ENCODE results near the gene PPID. TPM values are rescaled to one million over a fixed set of nuclear protein-coding genes. Genes with fewer than 3 reads are reported as not detected.
"Not testable (repeated sequence)": the region's sequence is repeated elsewhere in the genome, so short reads cannot be mapped to it uniquely, and the experiment has no call there.

The PPID gene
- total RNA-seq, 1 donor from 2014 or later, result 42.0 TPM

DNA sequence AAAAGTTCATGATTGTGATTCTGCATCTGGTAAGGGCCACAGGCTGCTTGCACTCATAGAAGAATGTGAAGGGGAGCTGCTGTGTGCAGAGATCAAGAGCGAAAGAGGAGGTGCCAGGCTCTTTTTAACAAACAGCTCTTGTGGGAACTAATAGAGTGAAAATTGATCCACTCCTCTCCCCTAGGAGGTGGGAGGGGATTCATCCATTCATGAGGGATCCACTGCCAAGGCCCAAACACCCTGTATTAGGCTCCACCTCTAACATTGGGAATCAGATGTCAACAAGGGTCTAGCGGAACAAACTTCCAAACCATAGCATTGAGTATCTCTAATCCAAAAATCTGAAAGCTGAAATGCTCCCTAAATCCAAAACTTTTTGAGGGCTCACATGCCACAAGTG, 16.4 kb upstream of the PPID start:
- intact Hi-C loops (cut with micrococcal nuclease), result no loop called here

DNA sequence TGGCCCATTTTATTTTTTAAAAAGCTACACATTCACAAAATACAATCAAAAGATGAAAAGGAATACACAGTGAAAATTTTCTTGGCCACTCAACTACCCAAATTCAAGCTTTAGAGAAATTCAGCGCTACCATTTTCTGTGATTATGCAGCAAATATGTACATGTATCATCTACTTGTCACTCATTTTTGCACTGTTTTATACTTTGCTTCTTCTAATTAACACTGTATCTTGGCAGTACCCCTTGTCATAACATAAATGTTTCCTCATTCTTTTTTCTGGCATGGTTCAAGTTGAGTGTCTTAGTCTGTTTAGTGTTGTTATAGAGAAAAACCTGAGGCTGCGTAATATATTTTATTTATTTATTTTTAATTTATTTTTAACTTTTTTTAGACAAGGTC, 15.7 kb upstream of the PPID start:
- intact Hi-C loops (cut with micrococcal nuclease), result no loop called here

DNA sequence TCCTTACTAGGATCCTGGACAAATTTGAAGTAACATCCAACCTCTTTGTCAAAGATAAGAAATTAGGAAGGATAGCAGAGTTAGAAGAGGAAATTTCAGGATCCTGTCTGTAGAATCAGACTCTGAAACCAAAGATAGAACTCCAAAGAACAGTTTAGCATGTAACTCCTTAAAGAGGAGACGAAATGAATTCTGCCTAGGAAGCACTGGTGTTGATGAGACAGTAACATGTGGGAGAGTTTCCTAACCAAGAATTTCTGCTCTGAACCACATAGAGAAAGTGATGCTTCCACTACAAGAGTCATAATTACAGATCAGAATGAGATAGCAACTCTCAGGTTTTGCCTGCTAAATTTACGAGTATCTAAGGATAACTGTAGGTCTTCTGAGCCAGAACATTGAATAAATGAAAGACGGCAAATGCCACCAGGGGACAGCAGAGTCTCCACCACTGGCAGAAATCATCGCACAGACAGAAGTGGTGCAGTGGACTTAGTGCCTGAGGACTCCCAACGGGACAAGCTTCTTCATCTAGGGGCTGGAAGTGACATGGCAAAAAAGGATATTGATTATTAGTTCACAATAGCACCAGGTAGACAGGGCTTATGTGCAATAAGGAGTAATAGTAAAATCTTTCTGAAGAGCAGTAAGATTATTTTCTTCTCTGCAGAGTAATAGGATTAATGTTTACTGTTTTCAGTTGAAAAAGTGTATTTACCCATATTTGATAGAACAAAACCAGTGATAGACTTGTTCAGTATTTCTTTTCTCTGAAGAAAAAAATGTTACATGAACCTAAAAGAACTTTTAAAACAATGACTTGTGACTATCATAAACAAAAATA, 6.7 kb upstream of the PPID start:
- intact Hi-C loops (cut with micrococcal nuclease), result loop anchor here (1.0 to 10.0 kb wide), 5 partner anchors 41 to 715 kb away; no protein-coding TSS in a partner anchor

DNA sequence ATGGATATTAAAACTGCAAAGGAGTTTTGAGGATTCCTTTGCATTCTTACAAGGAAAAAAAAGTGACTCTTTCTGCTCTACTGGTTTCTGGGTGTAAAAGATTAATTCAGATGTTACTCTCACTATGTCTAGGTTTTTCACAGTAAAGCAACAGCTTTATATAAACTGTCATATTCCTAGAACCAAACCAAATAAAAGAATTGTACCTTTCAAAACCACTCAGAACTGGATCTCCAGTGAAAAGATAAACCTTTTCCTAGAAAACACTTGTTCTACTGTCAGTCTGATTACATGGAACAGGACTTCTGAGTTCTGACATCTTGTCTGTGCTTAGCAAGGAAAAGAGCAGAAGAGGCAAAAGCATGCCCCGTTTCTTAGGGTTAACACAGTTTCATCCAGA, 5.0 kb upstream of the PPID start:
- intact Hi-C loops (cut with micrococcal nuclease), result loop anchor here (10.0 kb wide), 1 partner anchor 717 kb away; no protein-coding TSS in a partner anchor

DNA sequence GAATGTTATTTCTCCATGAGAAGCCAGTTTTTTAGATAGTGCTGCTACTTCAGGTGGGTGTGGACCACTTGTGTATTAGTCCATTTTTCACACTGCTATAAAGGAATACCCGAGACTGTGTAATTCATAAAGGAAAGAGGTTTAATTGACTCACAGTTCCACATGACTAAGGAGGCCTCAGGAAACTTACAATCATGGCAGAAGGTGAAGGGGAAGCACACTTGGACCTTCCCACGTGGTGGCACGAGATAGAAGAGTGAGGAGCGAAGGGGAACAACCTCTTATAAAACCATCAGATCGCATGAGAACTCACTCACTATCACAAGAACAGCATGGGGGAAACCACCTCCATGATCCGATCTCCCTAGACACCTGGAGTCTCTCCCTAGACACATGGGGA, 3.4 kb upstream of the PPID start:
- intact Hi-C loops (cut with micrococcal nuclease), result loop anchor here (10.0 kb wide), 1 partner anchor 718 kb away; no protein-coding TSS in a partner anchor

DNA sequence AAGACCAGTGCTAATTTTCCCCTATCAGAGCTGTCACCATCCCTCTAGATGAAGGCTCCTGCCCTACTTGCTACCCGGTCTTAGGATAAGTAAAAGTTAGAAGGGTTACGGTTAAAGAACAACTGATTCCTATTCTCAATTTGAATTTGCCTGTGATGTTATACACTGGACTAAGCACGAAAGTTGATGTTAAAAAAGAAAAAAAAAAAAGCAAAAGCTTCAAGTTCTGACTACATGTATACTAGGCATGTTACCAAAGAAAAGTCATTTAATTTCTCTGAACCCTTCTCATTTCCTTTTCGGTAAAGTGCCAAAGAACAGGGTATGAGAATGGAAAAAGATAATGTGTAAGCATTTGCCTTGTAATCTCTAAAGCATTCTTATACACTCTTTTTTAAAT, 1.4 kb upstream of the PPID start:
- intact Hi-C loops (cut with micrococcal nuclease), result loop anchor here (10.0 kb wide), 1 partner anchor 720 kb away; no protein-coding TSS in a partner anchor

DNA sequence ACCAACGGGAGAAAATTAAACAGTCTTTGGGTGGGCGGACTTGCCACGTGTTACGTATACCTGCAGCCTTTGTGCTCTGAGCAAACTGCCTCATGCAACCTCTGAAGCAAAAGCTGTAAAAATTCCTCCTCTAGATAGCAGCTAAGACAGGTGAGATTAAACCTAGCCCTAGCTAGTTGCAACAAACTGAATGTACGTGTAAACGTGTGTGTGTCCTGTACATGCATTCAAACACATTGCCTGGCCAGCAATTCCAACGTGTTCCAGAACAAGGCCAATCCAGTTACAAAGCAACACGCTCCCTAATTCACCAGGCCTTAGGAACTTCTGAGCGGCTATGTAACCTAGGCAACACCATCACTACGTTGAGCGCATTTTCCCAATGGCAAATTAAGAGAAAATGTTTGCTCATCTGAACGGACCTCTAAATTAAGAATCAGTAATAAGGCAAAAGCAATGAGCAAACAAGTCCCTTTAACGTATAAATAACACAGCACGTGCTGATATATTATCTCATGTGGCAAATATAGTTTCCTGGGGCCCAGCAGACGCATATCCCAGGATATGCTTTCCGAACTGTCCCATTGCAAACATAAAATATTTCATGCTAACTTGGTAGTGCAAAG, 792 bp downstream of the PPID start:
- intact Hi-C loops (cut with micrococcal nuclease), result loop anchor here (2.0 to 10.0 kb wide), 2 partner anchors 380 to 722 kb away; partner anchors contain the start of gene RAPGEF2

DNA sequence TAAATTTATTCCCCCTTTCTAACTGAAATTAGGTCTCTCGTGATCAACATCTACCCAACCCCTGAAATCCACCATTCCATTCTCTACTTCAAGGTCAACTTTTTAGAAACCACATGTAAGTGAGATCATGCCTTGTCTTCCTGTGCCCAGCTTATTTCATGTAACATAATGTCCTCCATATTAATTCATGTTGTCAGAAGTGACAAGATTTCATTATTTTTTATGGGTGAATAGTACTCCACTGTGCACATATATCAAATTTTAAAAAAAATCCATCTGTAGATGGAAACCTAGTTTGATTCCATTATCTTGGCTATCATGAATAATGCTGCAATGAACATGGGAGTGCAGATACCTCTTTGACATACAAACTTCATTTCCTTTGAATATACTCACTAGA, 1.5 kb downstream of the PPID start:
- intact Hi-C loops (cut with micrococcal nuclease), result loop anchor here (2.0 to 10.0 kb wide), 2 partner anchors 381 to 723 kb away; partner anchors contain the start of gene RAPGEF2

DNA sequence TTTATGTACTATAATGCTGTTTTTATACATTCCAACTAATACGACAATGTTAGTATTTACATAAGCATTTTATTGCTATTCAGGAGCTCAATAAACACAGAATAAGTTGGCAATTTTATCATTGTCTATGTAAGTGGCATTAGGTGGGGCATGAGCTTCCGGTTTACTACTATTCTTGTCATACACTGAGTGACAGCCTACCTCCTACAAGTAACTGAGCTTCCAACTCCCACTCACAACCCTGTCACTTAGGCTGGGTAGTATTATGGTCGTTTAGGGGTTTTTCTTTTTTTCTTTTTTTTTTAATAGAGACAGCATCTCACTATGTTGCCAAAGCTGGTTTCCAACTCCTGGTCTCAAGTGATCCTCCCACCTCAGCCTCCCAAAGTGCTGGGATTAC, 7.4 kb downstream of the PPID start:
- intact Hi-C loops (cut with micrococcal nuclease), result no loop called here

DNA sequence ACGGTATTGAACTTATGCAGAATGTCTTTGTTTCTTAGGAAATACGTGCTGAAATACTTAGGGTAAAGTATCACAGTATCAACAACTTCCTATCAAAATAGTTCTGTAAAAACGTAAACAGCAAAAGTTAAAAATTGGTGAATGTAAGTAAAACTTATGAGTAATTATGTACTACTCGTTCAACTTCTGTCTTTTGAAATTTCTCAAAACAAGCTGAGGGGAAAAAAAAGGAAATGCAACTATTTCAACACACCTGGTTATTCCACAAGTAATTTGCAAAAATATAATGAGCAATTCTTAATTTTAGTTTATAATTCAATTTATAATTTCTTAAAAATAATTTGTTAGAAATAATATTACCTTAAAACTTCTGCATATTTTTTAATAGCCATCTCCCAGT, 8.3 kb downstream of the PPID start:
- intact Hi-C loops (cut with micrococcal nuclease), result no loop called here

DNA sequence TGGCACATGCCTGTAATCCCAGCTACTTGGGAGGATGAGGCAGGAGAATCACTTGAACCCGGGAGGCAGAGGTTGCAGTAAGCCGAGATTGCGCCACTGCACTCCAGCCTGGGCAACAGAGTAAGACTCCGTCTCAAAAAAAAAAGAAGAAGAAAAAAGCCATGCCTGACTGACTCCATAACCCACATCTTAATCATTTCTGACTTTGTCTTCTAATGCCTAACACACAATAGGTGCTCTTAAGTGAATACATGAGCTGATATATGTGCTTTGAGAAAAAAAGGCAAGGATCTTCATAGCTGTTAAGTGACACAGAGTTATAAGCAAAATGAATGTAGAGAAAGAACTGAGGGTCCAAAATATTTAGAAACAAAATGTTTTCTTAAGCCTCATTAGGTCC, 10.6 kb downstream of the PPID start:
- intact Hi-C loops (cut with micrococcal nuclease), result not testable (repeated sequence)

DNA sequence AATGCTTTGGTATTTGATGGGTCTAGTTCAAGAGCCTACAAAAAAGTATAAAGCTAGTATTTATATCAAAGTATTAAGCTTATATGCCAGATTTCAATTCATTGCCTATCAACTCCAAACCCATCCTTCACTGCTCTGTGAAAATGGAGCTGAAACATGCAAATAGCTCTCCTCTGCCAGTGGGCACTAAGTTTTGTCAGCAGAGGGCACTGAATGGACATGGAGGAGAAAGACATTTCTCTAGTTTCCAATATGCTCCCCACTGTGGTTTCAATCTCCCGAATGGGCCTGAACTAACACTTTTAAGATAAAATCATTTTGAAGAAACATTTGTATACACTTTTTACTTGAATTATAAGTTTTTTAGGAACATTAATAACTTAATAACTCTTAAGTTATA, 12.4 kb downstream of the PPID start:
- intact Hi-C loops (cut with micrococcal nuclease), result no loop called here

DNA sequence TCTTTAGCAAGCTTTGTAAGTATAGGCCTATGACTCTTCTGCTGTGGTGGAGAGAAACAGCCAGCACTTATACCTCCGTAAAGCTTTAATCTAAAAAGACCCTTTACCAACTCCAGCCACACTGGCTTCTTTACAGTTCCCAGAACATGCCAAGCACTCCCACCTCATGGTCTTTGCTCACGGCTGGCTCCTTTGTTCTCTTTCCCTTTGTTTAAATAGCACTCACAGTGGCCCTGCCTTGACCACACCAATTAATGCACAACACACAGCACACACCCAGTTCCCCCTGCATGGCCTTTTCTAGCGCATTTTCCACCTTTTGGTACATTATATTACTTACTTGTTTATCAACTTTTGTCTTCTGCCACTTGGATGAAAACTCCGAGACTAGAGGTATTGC, 18.9 kb downstream of the PPID start:
- intact Hi-C loops (cut with micrococcal nuclease), result no loop called here

DNA sequence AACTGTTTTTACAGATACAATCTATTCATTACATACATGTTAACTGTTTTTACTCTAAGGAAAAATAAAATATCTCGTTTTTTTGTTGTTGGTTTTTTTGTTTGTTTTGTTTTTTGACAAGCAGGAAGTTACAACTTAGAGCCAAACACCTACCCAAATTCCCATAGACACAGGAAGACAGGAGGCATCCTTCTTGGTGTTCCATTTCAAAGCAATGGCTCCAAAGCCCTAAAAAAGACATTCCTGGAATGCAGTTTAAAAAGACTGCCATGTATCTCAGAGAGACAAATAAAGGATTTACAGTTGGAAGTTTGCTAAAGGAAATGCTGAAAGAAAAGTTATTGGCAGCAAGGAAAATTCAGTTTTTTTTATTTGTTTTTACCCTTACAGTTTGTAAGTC, 34.4 kb downstream of the PPID start:
- intact Hi-C loops (cut with micrococcal nuclease), result no loop called here

DNA sequence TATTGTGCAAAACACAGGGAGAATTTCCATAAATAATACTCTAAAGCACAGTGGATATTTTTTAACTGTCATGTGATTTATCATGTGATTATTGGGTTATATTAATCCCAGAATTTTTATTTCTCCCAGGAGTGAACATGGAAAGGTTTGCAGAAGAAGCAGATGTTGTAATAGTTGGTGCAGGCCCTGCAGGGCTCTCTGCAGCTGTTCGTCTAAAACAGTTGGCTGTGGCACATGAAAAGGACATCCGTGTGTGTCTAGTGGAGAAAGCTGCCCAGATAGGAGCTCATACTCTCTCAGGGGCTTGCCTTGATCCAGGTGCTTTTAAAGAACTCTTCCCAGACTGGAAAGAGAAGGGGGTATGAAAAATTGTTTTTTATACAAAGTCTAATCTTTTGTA, 41.1 kb downstream of the PPID start:
- intact Hi-C loops (cut with micrococcal nuclease), result no loop called here

DNA sequence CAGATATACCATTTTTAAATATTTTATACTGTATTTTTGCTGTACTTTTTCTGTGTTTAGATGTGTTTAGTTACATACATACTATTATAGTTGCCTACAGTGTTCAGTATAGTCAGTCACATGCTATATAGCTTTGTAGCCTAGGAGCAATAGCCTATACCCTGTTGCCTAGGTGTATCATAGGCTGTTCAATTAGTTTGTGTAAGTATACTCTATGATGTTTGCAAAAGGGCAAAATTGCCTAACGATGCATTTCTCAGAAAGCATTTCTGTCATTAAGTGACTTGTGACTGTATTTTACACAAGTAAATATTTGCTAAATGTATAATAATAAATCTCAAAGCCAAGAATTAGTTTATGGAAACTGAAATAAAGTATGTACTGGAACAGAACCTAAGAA, 41.6 kb downstream of the PPID start:
- intact Hi-C loops (cut with micrococcal nuclease), result no loop called here

DNA sequence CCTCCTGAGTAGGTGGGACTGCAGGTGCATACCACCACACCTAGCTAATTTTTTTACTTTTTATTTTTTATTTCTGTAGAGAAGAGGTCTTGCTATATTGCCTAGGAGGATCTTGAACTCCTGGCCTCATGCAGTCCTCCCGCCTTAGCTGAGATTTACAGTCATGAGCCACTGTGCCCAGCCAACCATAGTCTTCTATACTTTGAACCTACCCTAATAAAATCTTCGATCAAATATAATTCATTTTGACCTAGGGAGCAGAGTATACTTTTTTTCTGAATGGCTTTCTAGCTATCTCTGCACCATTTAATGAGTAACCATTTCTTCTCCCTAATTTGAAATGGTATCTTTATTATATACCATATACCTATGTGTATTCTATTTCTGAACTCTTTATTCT, 44.4 kb downstream of the PPID start:
- intact Hi-C loops (cut with micrococcal nuclease), result no loop called here

DNA sequence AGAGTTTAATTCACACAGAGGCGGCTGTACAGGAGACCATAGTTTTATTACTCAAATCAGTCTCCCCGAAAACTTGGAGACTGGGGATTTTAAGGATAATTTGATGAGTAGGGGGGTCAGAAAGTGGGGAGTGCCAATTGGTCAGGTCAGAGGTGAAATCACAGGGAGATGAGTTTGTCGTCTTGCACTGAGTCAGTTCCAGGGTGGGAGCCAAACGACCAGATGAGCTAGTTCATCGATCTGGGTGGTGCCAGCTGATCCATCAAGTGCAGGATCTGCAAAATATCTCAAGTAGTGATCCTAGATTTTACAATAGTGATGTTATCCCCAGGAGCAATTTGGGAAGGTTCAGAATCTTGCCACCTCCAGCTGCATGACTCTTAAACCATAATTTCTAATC, 47.1 kb downstream of the PPID start:
- intact Hi-C loops (cut with micrococcal nuclease), result no loop called here

DNA sequence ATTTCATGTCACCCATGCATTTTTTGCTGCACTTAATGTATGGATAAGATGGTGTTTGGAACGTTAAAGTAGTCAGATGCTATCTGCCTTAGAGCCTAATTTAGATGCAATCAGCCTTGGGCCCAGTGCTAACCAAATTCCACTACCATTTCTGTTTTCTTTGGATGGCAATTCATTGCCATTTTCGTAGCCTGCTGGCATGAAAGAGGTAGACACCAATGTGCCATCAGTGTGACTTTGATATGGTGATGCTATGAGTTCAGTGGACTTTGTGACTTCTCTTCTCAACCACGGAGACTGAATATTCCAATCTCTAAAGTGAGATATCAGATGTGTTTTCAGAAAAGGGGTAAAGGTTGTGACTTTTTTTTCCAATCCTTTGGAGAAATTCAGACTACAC, 49.6 kb downstream of the PPID start:
- intact Hi-C loops (cut with micrococcal nuclease), result loop anchor here (2.0 to 5.0 kb wide), 4 partner anchors 136 to 501 kb away; no protein-coding TSS in a partner anchor

DNA sequence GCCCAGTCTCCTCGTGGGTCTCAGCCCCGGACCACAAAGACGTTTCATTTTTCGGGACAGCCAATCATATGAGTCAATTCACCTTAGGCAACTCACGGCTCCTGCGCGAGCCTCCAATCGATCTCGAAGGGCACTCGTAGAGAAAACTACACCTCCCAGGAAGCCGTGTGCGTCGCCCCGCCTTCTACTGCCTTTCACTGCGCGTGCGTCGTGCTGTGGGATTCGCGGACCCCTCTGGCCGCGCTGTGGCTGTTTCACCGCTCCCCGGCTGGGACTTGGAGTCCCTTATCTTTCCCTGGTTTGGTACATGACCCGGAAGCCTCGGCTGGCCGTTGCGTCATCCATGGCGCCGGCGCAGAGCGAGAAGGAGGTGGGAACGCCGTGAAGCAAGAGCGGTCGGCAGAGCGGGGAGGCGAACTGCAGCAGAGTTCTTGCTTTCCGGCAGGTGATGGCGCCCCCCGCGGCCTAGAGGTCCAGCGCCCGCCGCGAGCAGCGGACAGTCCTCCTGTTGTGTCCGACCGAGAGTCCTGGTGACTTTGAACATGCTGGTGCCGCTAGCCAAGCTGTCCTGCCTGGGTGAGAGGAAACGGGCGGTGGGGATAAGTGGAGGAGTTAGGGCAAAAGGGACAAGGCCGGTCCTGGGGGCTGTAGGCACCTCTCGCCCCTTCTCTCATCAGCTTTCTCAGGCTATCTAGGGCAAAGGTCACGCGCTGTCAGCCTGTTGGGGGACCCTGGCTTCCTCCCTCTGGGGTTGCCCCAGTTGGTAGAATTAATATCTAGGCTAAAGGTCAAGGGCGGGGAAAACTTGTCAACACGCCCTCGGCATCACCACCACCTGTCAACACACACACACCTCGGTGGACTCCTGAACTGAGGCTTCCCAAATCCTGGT, 51.0 kb downstream of the PPID start, which contains the start of gene ETFDH:
Gene ETFDH, plus strand, starts transcription at position 382 of the 892 bp plus-strand sequence. Its CDS starts 161 bp downstream, at position 543.
- intact Hi-C loops (cut with micrococcal nuclease), result loop anchor here (1.0 to 5.0 kb wide), 9 partner anchors 51 to 531 kb away; partner anchors contain the start of genes FNIP2, PPID and RAPGEF2

DNA sequence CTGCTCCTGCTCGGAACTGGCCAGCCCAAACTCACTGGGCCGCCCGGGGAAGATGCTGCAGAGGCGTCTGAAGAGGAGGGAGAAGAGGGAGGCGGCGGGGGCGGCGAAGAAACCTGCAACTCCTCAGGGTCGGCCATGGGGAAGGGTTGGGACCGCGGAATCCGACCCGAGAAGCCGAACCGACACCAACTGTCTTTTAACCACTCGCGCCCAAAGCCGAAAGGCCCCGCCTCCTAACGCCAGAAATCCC, 51.6 kb downstream of the PPID start, which contains the start of gene C4orf46:
Gene C4orf46, minus strand, starts transcription at position 223 of the 250 bp plus-strand sequence. Its CDS starts 86 bp downstream, at position 137.
- intact Hi-C loops (cut with micrococcal nuclease), result loop anchor here (1.0 to 5.0 kb wide), 4 partner anchors 98 to 532 kb away; partner anchors contain the start of gene FNIP2

Measured in T-helper 2 cell treated with Interferon-gamma antibody and Interleukin-4, amounts not matched to agents 100 ng/mL and 5 ng/mL, for 36 hours (primary cell).